ENCODE data around the gene RAI1. TPM values are rescaled to one million over a fixed set of nuclear protein-coding genes. Genes with fewer than 3 reads are reported as not detected.

RAI1 gene
- total and polyA plus RNA-seq, 5 experiments from 2014 or later: 1.5 to 35.2 (median 4.0) TPM

- Mint-ChIP-seq H3K4me1 (peaks cover 13 to 34% (median 23%) of the 10 kb centered on the region in 4 donors), H3K27ac (peak overlapping the region in 9 of 10 donors; percentile 69 to 89 (median 79)), H3K4me3 (peak overlapping the region in 2 of 10 donors; percentile 14 to 54), H3K36me3 (peaks cover 0 to 50% (median 6%) of the 10 kb centered on the region in 3 donors), H3K9me3 (no peaks in the 10 kb centered on the region), H3K27me3 (no peaks in the 10 kb centered on the region)
- ATAC-seq: no peak
- DNase-seq: no peak
- POLR2A ChIA-PET: interaction anchor here (0.8 to 6.4 kb wide), 8 partner anchors 11 to 222 kb away, joined by 3 to 45 read pairs (median 6); partner anchors contain the start of gene SREBF1
These were observed 130.3 kb downstream of the RAI1 start for GRCh38 chr17:17811381-17812210.

- Mint-ChIP-seq H3K9me3 (no peaks in the 10 kb centered on the region), H3K36me3 (peaks cover 0 to 56% (median 6%) of the 10 kb centered on the region in 3 donors), H3K27me3 (no peaks in the 10 kb centered on the region), H3K4me1 (peaks cover 11 to 33% (median 23%) of the 10 kb centered on the region in 4 donors), H3K4me3 (peak overlapping the region in 1 of 10 donors; percentile 14), H3K27ac (peak overlapping the region in 8 of 10 donors; percentile 69 to 89 (median 81))
- ATAC-seq (peak; percentile 57 to 73), DNase-seq (peak; percentile 58 to 82 (median 69))
- POLR2A ChIA-PET: interaction anchor here (0.5 to 6.4 kb wide), 15 partner anchors 9 to 212 kb away, joined by 3 to 45 read pairs (median 6); partner anchors contain the start of gene SREBF1
These were observed 131.2 kb downstream of the RAI1 start for GRCh38 chr17:17812211-17813054.

- H3K4me3 Mint-ChIP-seq: no peak overlapping the region
- ATAC-seq (peak in 1 of 2 donors; percentile 4), DNase-seq (no peak)
- no peaks in the 10 kb centered on the region for H3K9me3 Mint-ChIP-seq
- peaks cover 0 to 60% (median 6%) of the 10 kb centered on the region in 3 donors for H3K36me3 Mint-ChIP-seq
- H3K4me1 Mint-ChIP-seq: peaks cover 8 to 32% (median 23%) of the 10 kb centered on the region in 4 donors
- H3K27ac Mint-ChIP-seq: peak overlapping the region in 6 of 10 donors; percentile 38 to 82 (median 68)
- no peaks in the 10 kb centered on the region for H3K27me3 Mint-ChIP-seq
- POLR2A ChIA-PET: interaction anchor here (0.5 to 6.4 kb wide), 16 partner anchors 8 to 212 kb away, joined by 3 to 45 read pairs (median 6); partner anchors contain the start of gene SREBF1
These were observed 131.9 kb downstream of the RAI1 start for GRCh38 chr17:17813055-17813724.

GRCh38 chr17:17813725-17814095 lies 132.5 kb downstream of the RAI1 start:
- H3K9me3 Mint-ChIP-seq: no peaks in the 10 kb centered on the region
- H3K27ac Mint-ChIP-seq: peak overlapping the region in 2 of 10 donors; percentile 69 to 79
- H3K4me1 Mint-ChIP-seq: peaks cover 9 to 34% (median 24%) of the 10 kb centered on the region in 4 donors
- DNase-seq (no peak), ATAC-seq (no peak)
- H3K36me3 Mint-ChIP-seq: peaks cover 0 to 63% (median 8%) of the 10 kb centered on the region in 3 donors
- H3K27me3 Mint-ChIP-seq: no peaks in the 10 kb centered on the region
- H3K4me3 Mint-ChIP-seq: no peak overlapping the region
- POLR2A ChIA-PET: interaction anchor here (0.6 to 6.4 kb wide), 8 partner anchors 21 to 131 kb away, joined by 3 to 45 read pairs (median 6); partner anchors contain the start of gene SREBF1

- Mint-ChIP-seq H3K27me3 (no peaks in the 10 kb centered on the region), H3K4me1 (peaks cover 11 to 39% (median 26%) of the 10 kb centered on the region in 4 donors), H3K36me3 (peaks cover 0 to 65% (median 11%) of the 10 kb centered on the region in 3 donors), H3K27ac (peak overlapping the region in 5 of 10 donors; percentile 43 to 69 (median 62)), H3K4me3 (no peak overlapping the region), H3K9me3 (no peaks in the 10 kb centered on the region)
- POLR2A ChIA-PET: interaction anchor here (0.5 to 6.4 kb wide), 10 partner anchors 13 to 132 kb away, joined by 3 to 45 read pairs (median 6); no protein-coding TSS in a partner anchor
- no peak for DNase-seq
- no peak for ATAC-seq
These were observed 133.2 kb downstream of the RAI1 start for GRCh38 chr17:17814162-17815061.

GRCh38 chr17:17815062-17815406 lies 133.8 kb downstream of the RAI1 start:
- no peak overlapping the region for H3K4me3 Mint-ChIP-seq
- H3K27ac Mint-ChIP-seq: peak overlapping the region in 5 of 10 donors; percentile 37 to 62 (median 59)
- POLR2A ChIA-PET: interaction anchor here (0.5 to 6.4 kb wide), 7 partner anchors 11 to 133 kb away, joined by 3 to 45 read pairs (median 6); no protein-coding TSS in a partner anchor
- peaks cover 0 to 70% (median 11%) of the 10 kb centered on the region in 3 donors for H3K36me3 Mint-ChIP-seq
- no peaks in the 10 kb centered on the region for H3K27me3 Mint-ChIP-seq
- peaks cover 16 to 46% (median 32%) of the 10 kb centered on the region in 4 donors for H3K4me1 Mint-ChIP-seq
- DNase-seq (no peak), ATAC-seq (no peak)
- no peaks in the 10 kb centered on the region for H3K9me3 Mint-ChIP-seq

GRCh38 chr17:17815436-17816200 lies 134.4 kb downstream of the RAI1 start:
- Mint-ChIP-seq H3K9me3 (no peaks in the 10 kb centered on the region), H3K27me3 (no peaks in the 10 kb centered on the region), H3K4me1 (peaks cover 19 to 51% (median 38%) of the 10 kb centered on the region in 4 donors), H3K36me3 (peaks cover 0 to 72% (median 9%) of the 10 kb centered on the region in 3 donors), H3K4me3 (no peak overlapping the region), H3K27ac (peak overlapping the region in 7 of 10 donors; percentile 4 to 75 (median 47))
- ATAC-seq: no peak
- DNase-seq: no peak
- POLR2A ChIA-PET: interaction anchor here (0.5 to 6.4 kb wide), 6 partner anchors 10 to 575 kb away, joined by 3 to 45 read pairs (median 4); no protein-coding TSS in a partner anchor

GRCh38 chr17:17816240-17816814 lies 135.1 kb downstream of the RAI1 start:
- H3K4me1 Mint-ChIP-seq: peaks cover 23 to 57% (median 45%) of the 10 kb centered on the region in 4 donors
- peak overlapping the region in 1 of 10 donors; percentile 41 for H3K4me3 Mint-ChIP-seq
- ATAC-seq (no peak), DNase-seq (no peak)
- H3K27me3 Mint-ChIP-seq: no peaks in the 10 kb centered on the region
- H3K36me3 Mint-ChIP-seq: peaks cover 0 to 70% (median 5%) of the 10 kb centered on the region in 3 donors
- POLR2A ChIA-PET: interaction anchor here (0.5 to 3.2 kb wide), 4 partner anchors 11 to 576 kb away, joined by 3 to 7 read pairs (median 4); no protein-coding TSS in a partner anchor
- H3K9me3 Mint-ChIP-seq: no peaks in the 10 kb centered on the region
- H3K27ac Mint-ChIP-seq: peak overlapping the region in 2 of 10 donors; percentile 40 to 71

- H3K27ac Mint-ChIP-seq: peak overlapping the region in 3 of 10 donors; percentile 65 to 80 (median 71)
- no peaks in the 10 kb centered on the region for H3K9me3 Mint-ChIP-seq
- peak overlapping the region in 1 of 10 donors; percentile 62 for H3K4me3 Mint-ChIP-seq
- no peak for DNase-seq
- POLR2A ChIA-PET: interaction anchor here (0.9 to 3.2 kb wide), 2 partner anchors 32 kb away, joined by 3 to 7 read pairs; no protein-coding TSS in a partner anchor
- H3K36me3 Mint-ChIP-seq: peaks cover 0 to 64% (median 5%) of the 10 kb centered on the region in 3 donors
- ATAC-seq: no peak
- no peaks in the 10 kb centered on the region for H3K27me3 Mint-ChIP-seq
- peaks cover 25 to 58% (median 45%) of the 10 kb centered on the region in 4 donors for H3K4me1 Mint-ChIP-seq
These were observed 135.7 kb downstream of the RAI1 start for GRCh38 chr17:17816831-17817551.

Data from naive thymus-derived CD8-positive, alpha-beta T cell (primary cell).